Neutrophil (primary cell): ENCODE results near the gene OR10R2.

Source experiments
- H3K27ac ChIP-seq: fragments of 200-600 bp; sonication (generic); 2 replicates; pipeline ENCODE4 v1.5.1; 2016; ENCODE audit warnings: mild to moderate bottlenecking, moderate library complexity
- H3K27me3 ChIP-seq: fragments of 200-600 bp; sonication (generic); 2 replicates; pipeline ENCODE4 v1.6.0; 2016; ENCODE audit warnings: mild to moderate bottlenecking
- H3K36me3 ChIP-seq: fragments of 200-600 bp; sonication (generic); 2 replicates; pipeline ENCODE4 v1.5.1; 2017
- H3K4me1 ChIP-seq, 2 experiments: fragments of 200-600 bp in 1 of 2; sonication (generic) in 1 of 2; 1 replicate in 1 of 2; 2 replicates in 1 of 2; pipeline versions ENCODE4 v1.5.1 to v1.6.1; 2013 to 2016; ENCODE audit warnings: low read depth in 1 of 2, low read length in 1 of 2, mild to moderate bottlenecking in 1 of 2, moderate library complexity in 1 of 2; ENCODE audit not compliant: control insufficient read depth in 1 of 2, insufficient read depth in 1 of 2
- H3K4me3 ChIP-seq, 2 experiments: fragments of 200-600 bp in 1 of 2; sonication (generic) in 1 of 2; 1 replicate in 1 of 2; 2 replicates in 1 of 2; pipeline ENCODE4 v1.5.1; 2013 to 2016; ENCODE audit warnings: low read depth in 1 of 2, low read length in 1 of 2, mild to moderate bottlenecking in 1 of 2, moderate library complexity in 1 of 2
- H3K9me3 ChIP-seq: fragments of 200-600 bp; sonication (generic); 2 replicates; pipeline ENCODE4 v1.5.1; 2016
- TF ChIP-seq, protein P1 (sequence below): fragments of 200-600 bp; sonication (generic); IDR thresholded peaks from 2 replicates; pipeline ENCODE4 v1.5.1; 2016; ENCODE audit warnings: antibody characterized with exemption

Gene OR10R2

DNA sequence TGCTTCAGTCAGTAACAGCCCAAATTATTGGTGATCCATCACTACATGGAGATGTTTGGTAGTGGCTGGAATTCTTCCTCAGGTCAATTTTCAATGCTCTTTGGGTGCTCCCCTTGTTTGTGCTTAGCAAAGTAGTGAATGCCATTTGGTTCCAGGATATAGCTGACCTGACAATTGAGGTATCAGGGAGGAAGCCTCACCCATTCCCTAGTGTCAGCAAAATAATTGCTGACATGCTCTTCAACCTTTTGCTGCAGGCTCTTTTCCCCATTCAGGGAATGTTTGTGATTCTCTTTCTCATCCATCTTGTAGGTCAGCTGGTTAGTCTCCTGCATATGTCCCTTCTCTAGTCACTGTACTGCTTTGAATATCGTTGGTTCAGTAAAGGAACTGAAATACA lies 17.5 kb upstream of the OR10R2 start:
- Histone ChIP-seq H3K36me3 (no peaks in the 10 kb centered on the region), H3K4me1 (no peaks in the 10 kb centered on the region), H3K27me3 (peaks cover 6% of the 10 kb centered on the region), H3K27ac (no peak overlapping the region), H3K4me3 (no peak overlapping the region), H3K9me3 (no peaks in the 10 kb centered on the region)
- TF ChIP-seq, protein P1, sequence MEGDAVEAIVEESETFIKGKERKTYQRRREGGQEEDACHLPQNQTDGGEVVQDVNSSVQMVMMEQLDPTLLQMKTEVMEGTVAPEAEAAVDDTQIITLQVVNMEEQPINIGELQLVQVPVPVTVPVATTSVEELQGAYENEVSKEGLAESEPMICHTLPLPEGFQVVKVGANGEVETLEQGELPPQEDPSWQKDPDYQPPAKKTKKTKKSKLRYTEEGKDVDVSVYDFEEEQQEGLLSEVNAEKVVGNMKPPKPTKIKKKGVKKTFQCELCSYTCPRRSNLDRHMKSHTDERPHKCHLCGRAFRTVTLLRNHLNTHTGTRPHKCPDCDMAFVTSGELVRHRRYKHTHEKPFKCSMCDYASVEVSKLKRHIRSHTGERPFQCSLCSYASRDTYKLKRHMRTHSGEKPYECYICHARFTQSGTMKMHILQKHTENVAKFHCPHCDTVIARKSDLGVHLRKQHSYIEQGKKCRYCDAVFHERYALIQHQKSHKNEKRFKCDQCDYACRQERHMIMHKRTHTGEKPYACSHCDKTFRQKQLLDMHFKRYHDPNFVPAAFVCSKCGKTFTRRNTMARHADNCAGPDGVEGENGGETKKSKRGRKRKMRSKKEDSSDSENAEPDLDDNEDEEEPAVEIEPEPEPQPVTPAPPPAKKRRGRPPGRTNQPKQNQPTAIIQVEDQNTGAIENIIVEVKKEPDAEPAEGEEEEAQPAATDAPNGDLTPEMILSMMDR: no peak

DNA sequence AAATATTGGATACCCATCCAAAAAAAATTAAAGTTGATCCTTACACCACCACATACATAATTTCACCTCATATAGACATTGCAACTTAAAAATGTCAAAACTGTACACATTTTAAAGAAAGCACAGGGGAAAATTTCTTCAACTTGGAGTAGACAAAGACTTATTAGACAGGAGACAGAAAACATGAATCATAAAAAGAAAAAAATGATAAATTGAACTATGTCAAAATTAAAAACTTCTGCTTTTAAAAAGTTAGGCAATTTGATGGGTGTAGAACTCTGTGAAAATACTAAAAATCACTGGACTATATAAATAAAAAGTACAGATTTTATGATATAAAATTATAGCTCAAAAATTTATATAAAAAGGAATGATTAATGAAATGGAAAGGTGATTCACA lies 14.8 kb upstream of the OR10R2 start:
- TF ChIP-seq, protein P1: no peak

GRCh38 chr1:158458263-158458662 lies 13.8 kb upstream of the OR10R2 start:
- Histone ChIP-seq H3K4me3 (no peak overlapping the region), H3K27me3 (peaks cover 7% of the 10 kb centered on the region), H3K4me1 (no peaks in the 10 kb centered on the region)

More for the DNA sequence above, 14.8 kb upstream of the OR10R2 start:
- H3K36me3 ChIP-seq: no peaks in the 10 kb centered on the region
- no peak overlapping the region for H3K27ac ChIP-seq
- H3K4me1 ChIP-seq: no peaks in the 10 kb centered on the region
- no peaks in the 10 kb centered on the region for H3K9me3 ChIP-seq
- no peak overlapping the region for H3K4me3 ChIP-seq
- peaks cover 7% of the 10 kb centered on the region for H3K27me3 ChIP-seq

DNA sequence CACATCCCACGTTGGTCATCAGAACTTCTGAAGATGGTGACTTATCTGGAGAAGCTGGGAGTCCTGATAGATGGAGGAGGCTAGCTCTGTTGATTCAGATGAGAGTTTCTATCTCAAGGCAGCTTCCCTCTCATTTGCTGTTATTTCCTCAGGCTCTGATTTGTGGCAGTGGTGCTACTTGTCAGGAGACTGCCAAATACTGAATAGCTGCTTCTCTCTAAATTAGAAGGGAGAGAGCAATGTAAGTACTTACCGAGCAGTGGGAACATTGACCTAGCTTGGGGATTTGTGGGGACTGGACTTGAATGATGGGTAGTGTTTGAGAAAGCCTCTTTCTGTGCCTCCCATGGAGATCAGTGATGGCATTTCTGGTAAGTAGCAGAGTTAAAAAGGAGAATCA lies 10.5 kb upstream of the OR10R2 start, which contains the start of gene OR10K1:
TSS of gene OR10K1 (plus strand) at position 301 of the 400 bp plus-strand sequence. CDS start 3,728 bp downstream, outside the sequence.
- Histone ChIP-seq H3K27me3 (peaks cover 7% of the 10 kb centered on the region), H3K36me3 (no peaks in the 10 kb centered on the region), H3K4me3 (no peak within 1 kb of the TSS), H3K9me3 (no peaks in the 10 kb centered on the region), H3K4me1 (no peaks in the 10 kb centered on the region), H3K27ac (no peak within 1 kb of the TSS)
- TF ChIP-seq, protein P1: no peak

More at GRCh38 chr1:158458263-158458662, 13.8 kb upstream of the OR10R2 start:
- Histone ChIP-seq H3K9me3 (no peaks in the 10 kb centered on the region), H3K27ac (no peak overlapping the region), H3K36me3 (no peaks in the 10 kb centered on the region)
- TF ChIP-seq, protein P1: no peak

DNA sequence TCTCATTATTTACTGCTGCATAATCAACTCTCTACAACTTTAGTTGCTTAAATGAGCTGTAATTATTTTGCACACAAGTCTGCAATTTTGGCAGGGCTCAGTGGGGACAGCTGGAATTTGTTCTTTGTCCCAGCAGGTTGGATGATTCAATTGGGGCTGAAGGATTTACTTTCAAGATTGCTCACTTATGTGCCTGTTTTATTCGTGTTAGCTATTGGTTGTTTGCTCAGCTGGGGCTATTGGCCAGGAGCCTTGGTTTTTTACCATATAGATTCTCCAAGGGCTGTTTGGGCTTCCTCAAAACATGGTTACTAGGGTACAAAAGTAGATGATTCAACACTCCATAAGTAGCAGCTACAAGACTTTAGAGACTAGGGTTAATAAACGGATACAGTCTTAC lies 13.4 kb downstream of the OR10R2 start:
- no peaks in the 10 kb centered on the region for H3K4me1 ChIP-seq
- TF ChIP-seq, protein P1: no peak
- H3K36me3 ChIP-seq: no peaks in the 10 kb centered on the region
- no peak overlapping the region for H3K27ac ChIP-seq
- no peaks in the 10 kb centered on the region for H3K9me3 ChIP-seq
- H3K4me3 ChIP-seq: no peak overlapping the region
- no peaks in the 10 kb centered on the region for H3K27me3 ChIP-seq

- TF ChIP-seq, protein P1: no peak
- no peaks in the 10 kb centered on the region for H3K4me1 ChIP-seq
- no peaks in the 10 kb centered on the region for H3K9me3 ChIP-seq
- no peak overlapping the region for H3K27ac ChIP-seq
- no peaks in the 10 kb centered on the region for H3K36me3 ChIP-seq
- H3K27me3 ChIP-seq: no peaks in the 10 kb centered on the region
- H3K4me3 ChIP-seq: no peak overlapping the region
These were observed 19.3 kb downstream of the OR10R2 start for GRCh38 chr1:158491316-158491715.
